ENCODE data around the gene TRAFD1.

The TRAFD1 gene

DNA sequence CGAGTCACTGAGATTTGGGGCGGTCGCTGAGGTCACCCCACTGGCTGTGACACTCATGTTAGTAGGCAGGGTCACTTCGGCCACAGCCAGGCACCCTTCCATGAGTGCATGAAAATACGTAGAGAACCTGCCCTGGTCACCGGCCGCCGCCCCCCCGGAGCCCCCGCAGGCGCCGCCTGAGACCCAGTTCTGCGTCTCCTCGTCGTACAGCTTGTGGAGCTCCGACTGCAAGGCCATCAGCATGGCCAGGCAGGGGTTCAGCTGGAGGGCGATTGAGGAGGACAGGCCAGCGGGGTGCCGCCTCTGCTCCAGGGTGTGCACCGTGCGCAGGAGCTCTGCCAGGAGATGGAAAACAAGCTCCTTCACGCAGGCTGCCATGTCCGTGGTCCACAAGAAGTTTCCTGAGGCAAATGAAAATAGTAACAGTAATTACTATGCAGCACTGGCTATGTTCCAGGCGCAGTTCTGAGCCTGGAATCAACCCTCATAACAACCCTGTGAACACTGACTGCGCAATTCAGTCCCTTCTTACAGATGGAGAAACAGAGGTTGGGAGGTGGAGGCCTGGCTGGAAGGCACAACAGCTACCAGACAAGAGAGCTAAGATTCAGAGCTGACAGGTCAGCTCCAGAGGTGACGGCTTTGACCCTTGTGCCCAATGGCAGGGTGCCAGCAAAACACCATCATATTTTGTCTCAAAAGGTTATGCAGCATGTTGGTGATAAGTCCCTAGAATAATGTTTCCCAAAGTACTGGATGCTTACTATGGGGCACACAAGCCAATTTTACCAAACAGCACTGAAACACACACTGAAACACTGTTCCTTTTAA is 59.9 kb downstream of the TRAFD1 start:
- no peak overlapping the region for H3K27ac Mint-ChIP-seq
- peaks cover 14 to 18% of the 10 kb centered on the region in 2 donors for H3K4me1 Mint-ChIP-seq
- no peak overlapping the region for H3K4me3 Mint-ChIP-seq
- H3K9me3 Mint-ChIP-seq = no peaks in the 10 kb centered on the region
- H3K36me3 Mint-ChIP-seq = peaks cover 29 to 44% of the 10 kb centered on the region in 2 donors
- no peaks in the 10 kb centered on the region for H3K27me3 Mint-ChIP-seq
- DNase-seq (no peak), ATAC-seq (replicated peaks) (no peak)

DNA sequence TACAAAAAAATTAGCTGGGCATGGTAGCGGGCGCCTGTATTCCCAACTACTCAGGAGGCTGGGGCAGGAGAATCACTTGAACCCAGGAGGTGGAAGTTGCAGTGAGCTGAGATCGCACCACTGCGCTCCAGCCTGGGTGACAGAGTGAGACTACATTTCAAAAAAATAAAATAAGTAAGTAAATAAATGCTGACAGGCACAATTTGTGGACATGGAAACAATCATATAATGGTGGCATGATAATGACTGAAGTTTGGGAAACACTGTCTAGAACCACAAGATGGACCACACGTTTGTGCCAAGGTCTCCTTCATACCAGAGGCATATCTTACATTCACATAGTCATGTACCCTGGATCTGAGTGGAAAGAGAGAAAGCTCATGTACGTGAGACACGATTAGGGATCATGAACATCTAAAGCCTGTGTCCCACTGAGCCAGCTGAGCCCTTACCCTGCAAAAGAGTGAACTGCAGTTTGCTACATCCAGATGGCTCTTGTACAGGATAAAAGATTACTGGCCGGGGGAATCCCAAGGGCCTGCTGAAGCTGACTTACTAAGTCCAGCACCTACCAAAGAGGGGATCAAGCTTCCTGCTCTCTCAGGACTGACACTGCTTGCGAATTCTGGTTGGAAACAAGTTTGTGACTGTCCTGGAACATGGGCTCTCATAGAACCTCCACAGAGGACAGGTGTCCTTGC is 62.9 kb downstream of the TRAFD1 start:
- Mint-ChIP-seq H3K4me3 (no peak overlapping the region), H3K27me3 (no peaks in the 10 kb centered on the region), H3K27ac (no peak overlapping the region), H3K4me1 (peaks cover 7 to 9% of the 10 kb centered on the region in 2 donors), H3K36me3 (peaks cover 43 to 62% of the 10 kb centered on the region in 2 donors), H3K9me3 (no peaks in the 10 kb centered on the region)
- ATAC-seq (replicated peaks) (no peak), DNase-seq (no peak)

DNA sequence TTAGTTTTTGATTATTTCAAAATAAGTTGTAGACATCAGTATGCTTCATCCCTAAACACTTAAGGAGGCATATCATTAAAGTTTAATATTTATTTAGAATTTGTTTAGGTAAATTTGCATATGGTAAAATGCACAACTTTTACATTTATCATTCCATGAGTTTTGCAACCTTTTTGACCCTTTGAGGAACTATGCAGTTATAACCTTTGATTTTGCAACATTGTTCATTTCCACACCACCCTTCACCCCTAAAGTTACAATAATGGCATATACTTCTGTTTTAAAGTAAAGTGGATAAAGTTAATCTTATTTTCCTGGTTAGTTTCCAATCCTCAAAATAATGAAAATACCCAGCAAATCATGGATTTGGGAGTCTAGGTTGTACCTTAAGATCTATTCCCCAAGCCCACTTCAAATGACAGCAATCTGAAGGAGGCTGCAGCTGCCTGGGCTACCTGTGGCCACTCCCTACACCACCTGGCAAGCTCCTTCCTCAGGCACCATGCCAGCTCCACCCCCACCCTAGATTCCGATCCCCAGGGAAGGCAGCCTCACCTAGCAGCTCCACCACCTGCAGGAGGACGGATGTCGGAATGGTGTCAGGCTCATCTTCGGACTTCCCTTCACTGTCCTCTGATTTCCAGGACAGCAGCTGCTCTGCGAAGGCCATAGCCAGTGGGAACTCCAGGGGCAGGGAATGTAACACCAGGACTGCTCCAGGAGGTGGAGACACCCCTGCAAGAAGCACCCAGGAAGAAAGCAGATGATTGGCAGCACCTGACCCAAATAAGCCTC is 65.1 kb downstream of the TRAFD1 start:
- ATAC-seq (replicated peaks) (no peak), DNase-seq (no peak)
- Mint-ChIP-seq H3K4me3 (no peak overlapping the region), H3K27me3 (no peaks in the 10 kb centered on the region), H3K4me1 (no peaks in the 10 kb centered on the region), H3K9me3 (no peaks in the 10 kb centered on the region), H3K36me3 (peaks cover 39 to 60% of the 10 kb centered on the region in 2 donors), H3K27ac (no peak overlapping the region)

DNA sequence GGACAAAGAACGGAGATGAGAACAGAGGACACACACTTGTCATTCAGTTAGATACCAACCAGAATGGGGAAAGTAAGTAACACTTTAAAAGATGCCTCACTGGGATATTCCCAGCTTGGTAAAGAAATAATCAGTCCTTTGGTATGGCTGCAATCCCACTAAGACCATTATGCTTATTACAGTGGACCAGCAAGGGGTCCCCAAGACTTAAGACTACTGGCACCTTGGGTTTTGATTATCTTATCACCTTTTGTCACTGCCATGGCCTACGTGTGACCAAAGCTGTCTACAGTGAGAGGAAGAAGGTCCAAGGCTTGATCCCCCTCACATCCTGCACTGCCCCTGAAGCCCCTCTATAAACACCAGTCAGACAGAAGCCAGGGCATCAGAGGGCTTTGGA is 65.8 kb downstream of the TRAFD1 start:
- peak overlapping the region; percentile 56 for H3K27ac Mint-ChIP-seq
- H3K36me3 Mint-ChIP-seq = peaks cover 40 to 62% of the 10 kb centered on the region in 2 donors
- H3K27me3 Mint-ChIP-seq = no peaks in the 10 kb centered on the region
- no peaks in the 10 kb centered on the region for H3K9me3 Mint-ChIP-seq
- no peak for ATAC-seq (replicated peaks)
- DNase-seq = no peak
- H3K4me3 Mint-ChIP-seq = no peak overlapping the region
- no peaks in the 10 kb centered on the region for H3K4me1 Mint-ChIP-seq

DNA sequence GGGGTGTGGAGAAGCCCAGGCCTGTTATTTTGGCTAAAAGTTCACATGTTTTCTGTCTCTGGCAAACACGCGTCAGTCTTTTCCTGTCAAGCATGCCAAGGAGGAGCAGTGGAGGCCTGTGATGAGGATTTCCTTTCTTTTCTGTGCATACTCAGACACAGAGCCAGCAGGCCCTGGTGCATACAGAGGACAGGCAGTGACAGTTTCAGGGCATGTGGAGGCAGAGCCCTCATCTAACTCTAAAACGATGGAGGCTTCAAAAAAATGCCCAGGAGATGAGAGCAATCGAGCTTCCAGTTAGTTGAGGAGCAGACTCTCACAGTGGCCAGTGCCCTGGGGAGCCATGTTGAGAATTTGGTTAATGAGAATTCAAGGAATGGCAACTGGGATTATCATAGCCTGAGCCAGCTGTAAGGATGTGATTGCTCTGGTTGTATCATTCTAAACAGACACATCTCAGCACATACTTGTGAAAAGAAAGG is 66.5 kb downstream of the TRAFD1 start:
- DNase-seq = no peak
- H3K27ac Mint-ChIP-seq = peak overlapping the region; percentile 42
- no peak overlapping the region for H3K4me3 Mint-ChIP-seq

DNA sequence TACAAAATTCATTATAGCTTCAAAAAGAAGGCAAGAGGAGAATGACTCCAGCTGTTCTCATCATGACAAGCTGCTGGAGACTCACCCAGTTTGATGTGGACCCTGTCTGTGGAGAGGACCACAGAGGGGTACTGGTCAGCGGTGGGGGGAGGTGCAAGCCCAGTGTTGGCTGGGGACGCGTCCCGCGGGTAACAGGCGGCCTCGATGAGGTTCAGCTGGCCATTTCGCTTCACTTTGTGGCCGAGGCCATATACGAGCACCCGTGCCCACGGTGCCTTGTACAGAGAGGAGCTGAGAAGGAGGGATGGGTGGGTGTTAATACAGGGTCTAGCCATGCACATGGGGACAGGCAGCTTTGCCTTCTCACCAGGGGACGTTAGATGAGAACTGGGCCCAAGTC is 67.1 kb downstream of the TRAFD1 start:
- Mint-ChIP-seq H3K4me1 (no peaks in the 10 kb centered on the region), H3K36me3 (peaks cover 45 to 68% of the 10 kb centered on the region in 2 donors), H3K4me3 (no peak overlapping the region), H3K27ac (no peak overlapping the region), H3K9me3 (no peaks in the 10 kb centered on the region), H3K27me3 (no peaks in the 10 kb centered on the region)
- DNase-seq (no peak), ATAC-seq (replicated peaks) (no peak)

More for the DNA sequence above, 66.5 kb downstream of the TRAFD1 start:
- no peak for ATAC-seq (replicated peaks)
- H3K4me1 Mint-ChIP-seq = no peaks in the 10 kb centered on the region
- no peaks in the 10 kb centered on the region for H3K27me3 Mint-ChIP-seq
- no peaks in the 10 kb centered on the region for H3K9me3 Mint-ChIP-seq
- peaks cover 42 to 65% of the 10 kb centered on the region in 2 donors for H3K36me3 Mint-ChIP-seq

DNA sequence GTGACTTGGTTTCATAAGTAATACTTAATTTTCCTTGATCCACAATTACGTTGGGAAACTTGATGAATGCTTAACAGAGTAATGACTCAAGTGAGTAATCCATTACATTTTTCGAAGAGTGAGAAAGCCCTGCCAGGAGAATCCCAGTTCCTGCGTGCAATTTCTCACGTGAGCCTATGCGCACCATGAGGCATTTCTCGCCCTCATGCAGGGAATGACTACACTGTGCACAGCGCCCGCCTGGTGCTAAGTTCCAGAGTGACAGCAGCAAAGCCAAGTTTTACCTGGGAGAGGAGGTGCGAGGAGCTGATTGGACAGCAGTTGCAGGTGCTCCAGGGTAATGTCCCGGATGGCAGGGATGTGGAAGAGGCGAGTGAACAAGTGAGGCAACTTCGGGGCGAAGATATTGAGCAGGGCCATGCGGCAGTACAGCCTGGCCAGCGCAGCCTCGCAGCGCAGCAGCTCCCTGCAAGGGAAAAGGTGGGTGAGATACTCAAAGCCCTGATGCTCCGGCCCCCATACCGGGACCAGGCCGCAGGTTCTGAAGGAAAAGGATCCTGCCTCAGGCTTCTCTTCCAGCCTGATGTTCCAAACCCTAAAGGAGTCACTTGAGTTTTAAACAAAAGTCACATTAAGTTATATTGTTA is 69.4 kb downstream of the TRAFD1 start:
- peaks cover 50 to 74% of the 10 kb centered on the region in 2 donors for H3K36me3 Mint-ChIP-seq
- H3K4me3 Mint-ChIP-seq = no peak overlapping the region
- H3K27ac Mint-ChIP-seq = no peak overlapping the region
- ATAC-seq (replicated peaks) (no peak), DNase-seq (no peak)
- H3K4me1 Mint-ChIP-seq = peaks cover 3 to 5% of the 10 kb centered on the region in 2 donors
- H3K9me3 Mint-ChIP-seq = no peaks in the 10 kb centered on the region
- H3K27me3 Mint-ChIP-seq = no peaks in the 10 kb centered on the region

DNA sequence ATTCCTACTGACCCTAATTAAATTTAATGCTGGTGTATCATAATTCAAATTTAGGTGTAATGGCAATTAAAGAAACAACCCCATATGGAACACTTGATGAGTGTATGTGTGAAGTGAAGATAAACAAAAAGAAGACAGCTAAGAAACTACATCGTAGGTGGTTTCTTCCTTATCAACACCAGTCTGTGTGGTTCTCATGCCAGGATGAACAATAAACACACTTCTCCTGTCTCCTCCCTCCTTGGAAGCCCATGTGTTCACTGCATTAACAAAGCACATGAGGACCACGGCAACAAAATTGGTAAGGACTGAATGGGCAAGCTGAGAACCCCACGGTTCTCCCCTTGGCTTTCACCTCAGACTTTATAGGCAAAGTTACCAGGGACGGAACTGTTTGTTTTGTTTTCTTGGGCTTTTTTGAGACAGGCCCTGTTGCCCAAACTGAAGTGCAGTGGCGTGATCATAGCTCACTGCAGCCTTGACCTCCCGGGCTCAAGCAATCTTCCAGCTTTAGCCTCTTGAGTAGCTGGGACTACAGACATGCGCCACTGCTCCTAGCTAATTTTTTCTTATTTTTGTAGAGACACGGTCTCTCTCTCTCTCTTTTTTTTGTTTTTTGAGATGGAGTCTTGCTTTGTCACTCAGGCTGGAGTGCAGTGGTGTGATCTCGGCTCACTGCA is 71.0 kb downstream of the TRAFD1 start:
- no peak for ATAC-seq (replicated peaks)
- Mint-ChIP-seq H3K9me3 (no peaks in the 10 kb centered on the region), H3K4me1 (peaks cover 3 to 5% of the 10 kb centered on the region in 2 donors), H3K4me3 (no peak overlapping the region), H3K36me3 (peaks cover 49 to 66% of the 10 kb centered on the region in 2 donors), H3K27me3 (no peaks in the 10 kb centered on the region), H3K27ac (no peak overlapping the region)
- DNase-seq = no peak

DNA sequence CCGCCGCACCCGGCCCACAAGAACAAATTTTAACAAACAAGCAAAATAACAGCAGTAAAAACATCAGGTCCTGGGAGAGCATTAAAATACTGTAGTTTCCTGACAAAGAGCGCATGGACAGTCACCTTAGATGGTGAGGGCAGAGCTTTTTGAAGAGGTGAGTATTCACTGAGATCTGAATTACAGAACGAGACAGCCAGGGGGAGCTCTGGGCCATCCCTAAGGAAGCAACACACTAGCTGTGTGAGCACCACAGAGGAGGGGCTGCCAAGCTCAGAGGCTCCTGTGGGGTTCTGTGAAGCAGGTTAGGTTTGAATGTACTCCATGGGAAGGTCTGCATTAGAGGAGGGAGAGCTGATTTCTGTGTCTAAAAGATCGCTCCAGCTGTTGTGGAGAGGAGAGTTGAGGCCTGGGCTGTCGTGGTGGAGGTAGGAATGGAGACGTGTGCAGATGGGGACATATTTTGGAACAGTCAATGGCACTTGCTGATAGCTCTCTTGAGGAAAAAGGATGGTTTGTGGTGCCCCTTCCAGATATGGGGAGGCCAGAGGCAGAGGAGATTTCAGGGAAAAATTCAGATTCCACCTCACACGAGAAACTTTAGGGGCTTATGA is 72.9 kb downstream of the TRAFD1 start:
- Mint-ChIP-seq H3K9me3 (no peaks in the 10 kb centered on the region), H3K27me3 (no peaks in the 10 kb centered on the region), H3K4me1 (peaks cover 3 to 5% of the 10 kb centered on the region in 2 donors), H3K27ac (no peak overlapping the region), H3K4me3 (no peak overlapping the region), H3K36me3 (peaks cover 39 to 52% of the 10 kb centered on the region in 2 donors)
- ATAC-seq (replicated peaks) (peak; percentile 90 to 95), DNase-seq (no peak)

DNA sequence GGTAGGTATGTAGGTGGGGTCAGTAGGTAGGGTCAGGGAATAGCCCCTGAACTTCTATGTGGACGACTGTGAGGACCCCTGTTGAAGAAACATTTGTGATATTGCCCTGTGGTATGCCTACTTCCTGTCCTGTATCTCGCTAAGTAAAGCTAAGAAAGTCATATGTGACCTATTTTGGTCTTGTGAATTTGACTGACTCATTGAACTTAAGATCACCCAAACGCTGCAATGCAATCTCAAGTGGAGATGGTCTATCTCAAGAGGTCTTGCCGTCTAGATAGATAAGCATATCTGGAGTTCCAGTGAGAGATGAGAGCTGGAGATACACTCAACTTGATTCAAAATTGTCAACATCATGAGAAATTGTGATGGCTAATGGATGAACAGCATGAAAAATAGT is 73.8 kb downstream of the TRAFD1 start:
- DNase-seq = no peak
- H3K9me3 Mint-ChIP-seq = no peaks in the 10 kb centered on the region
- no peak overlapping the region for H3K4me3 Mint-ChIP-seq
- no peak for ATAC-seq (replicated peaks)
- no peaks in the 10 kb centered on the region for H3K27me3 Mint-ChIP-seq
- peaks cover 38 to 46% of the 10 kb centered on the region in 2 donors for H3K36me3 Mint-ChIP-seq
- H3K27ac Mint-ChIP-seq = no peak overlapping the region
- peaks cover 3 to 5% of the 10 kb centered on the region in 2 donors for H3K4me1 Mint-ChIP-seq

All from stimulated activated naive B cell treated with anti-CD40 and anti-IgM and Interleukin-4, amounts not matched to agents 10 μg/mL and 1 μg/mL and 100 μg/mL, for 72 hours (primary cell).